Esophagus muscularis mucosa (tissue), 3 donors: Measurements from ENCODE around the gene NIBAN1.

Source experiments
- POLR2A ChIP-seq: fragments of 450-650 bp; IDR thresholded peaks from one replicate; pipeline ENCODE4 v1.6.1; 2017; ENCODE audit warnings: antibody characterized with exemption, moderate library complexity, mild to moderate bottlenecking, low read depth
- POLR2AphosphoS5 ChIP-seq, 2 donors: sonication (generic); formaldehyde crosslinking; IDR thresholded peaks; one replicate each; pipeline ENCODE4 v1.6.1; 2017; ENCODE audit warnings: antibody characterized with exemption in 2 of 2
- TF ChIP-seq, protein P1 (sequence below), 3 experiments: fragments of 200-600 bp in 2 of 3; fragments of 450-650 bp in 1 of 3; sonication (generic) in 2 of 3; IDR thresholded peaks; one replicate each; pipeline ENCODE4 v1.5.1; 2017 to 2019; ENCODE audit warnings: antibody characterized with exemption in 3 of 3, mild to moderate bottlenecking in 2 of 3, moderate library complexity in 1 of 3

DNA sequence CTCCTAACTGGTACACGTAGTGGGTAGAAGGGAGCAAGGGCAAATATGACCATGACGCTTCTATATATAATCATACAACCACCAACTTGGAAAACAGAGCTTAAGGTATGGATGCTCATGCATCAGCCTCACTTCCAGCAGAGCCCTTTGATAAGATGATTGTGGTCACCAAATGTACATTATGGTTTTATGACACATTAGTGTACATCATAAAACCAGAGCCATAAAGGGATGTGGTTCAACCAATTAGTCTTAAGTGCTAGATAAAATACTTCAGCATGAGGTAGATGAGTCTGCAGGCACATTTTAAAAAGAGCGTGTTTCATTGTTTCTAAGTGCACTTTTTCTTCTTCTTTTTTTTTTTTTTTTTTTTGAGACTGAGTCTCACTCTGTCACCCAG lies 43.7 kb downstream of the NIBAN1 start:
- TF ChIP-seq POLR2A (no peak), POLR2AphosphoS5 (IDR thresholded peaks at IDR 0.05) (no peak)
- TF ChIP-seq, protein P1, sequence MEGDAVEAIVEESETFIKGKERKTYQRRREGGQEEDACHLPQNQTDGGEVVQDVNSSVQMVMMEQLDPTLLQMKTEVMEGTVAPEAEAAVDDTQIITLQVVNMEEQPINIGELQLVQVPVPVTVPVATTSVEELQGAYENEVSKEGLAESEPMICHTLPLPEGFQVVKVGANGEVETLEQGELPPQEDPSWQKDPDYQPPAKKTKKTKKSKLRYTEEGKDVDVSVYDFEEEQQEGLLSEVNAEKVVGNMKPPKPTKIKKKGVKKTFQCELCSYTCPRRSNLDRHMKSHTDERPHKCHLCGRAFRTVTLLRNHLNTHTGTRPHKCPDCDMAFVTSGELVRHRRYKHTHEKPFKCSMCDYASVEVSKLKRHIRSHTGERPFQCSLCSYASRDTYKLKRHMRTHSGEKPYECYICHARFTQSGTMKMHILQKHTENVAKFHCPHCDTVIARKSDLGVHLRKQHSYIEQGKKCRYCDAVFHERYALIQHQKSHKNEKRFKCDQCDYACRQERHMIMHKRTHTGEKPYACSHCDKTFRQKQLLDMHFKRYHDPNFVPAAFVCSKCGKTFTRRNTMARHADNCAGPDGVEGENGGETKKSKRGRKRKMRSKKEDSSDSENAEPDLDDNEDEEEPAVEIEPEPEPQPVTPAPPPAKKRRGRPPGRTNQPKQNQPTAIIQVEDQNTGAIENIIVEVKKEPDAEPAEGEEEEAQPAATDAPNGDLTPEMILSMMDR (IDR thresholded peaks at IDR 0.05) = no peak
